ENCODE results near the gene PLD5. TPM values are rescaled to one million over a fixed set of nuclear protein-coding genes. Genes with fewer than 3 reads are reported as not detected.
"Not testable (repeated sequence)": the region's sequence is repeated elsewhere in the genome, so short reads cannot be mapped to it uniquely, and the experiment has no call there.

The PLD5 gene
- polyA plus RNA-seq, 3 donors = 0.03 to 0.22 (median 0.14) TPM

- H3K27ac ChIP-seq (ENCODE audit: low read depth, low read length) = no peak overlapping the region
- 23 to 80% (median 48%) methylated on average over 1 of the region's 1 CpG for WGBS, 3 donors
These were observed 287.4 kb downstream of the PLD5 start for GRCh38 chr1:242237051-242237450.

GRCh38 chr1:242228991-242229390 lies 295.5 kb downstream of the PLD5 start:
- 83 to 87% (median 84%) methylated on average over 3 of the region's 3 CpGs for whole genome bisulfite sequencing, 3 donors
- H3K27ac ChIP-seq (ENCODE audit: low read depth, low read length) = no peak overlapping the region

- no peak overlapping the region for H3K27ac ChIP-seq (ENCODE audit: low read depth, low read length)
- WGBS, 3 donors = 79 to 93% (median 90%) methylated on average over 9 of the region's 9 CpGs
These were observed 298.5 kb downstream of the PLD5 start for GRCh38 chr1:242225767-242226573.

- H3K27ac ChIP-seq (ENCODE audit: low read depth, low read length) = not testable (repeated sequence)
- WGBS, 3 donors = 82 to 88% (median 86%) methylated on average over 16 of the region's 16 CpGs
These were observed 299.4 kb downstream of the PLD5 start for GRCh38 chr1:242224878-242225766.

GRCh38 chr1:242224461-242224860 lies 300.0 kb downstream of the PLD5 start:
- 61 to 73% (median 69%) methylated on average over 3 of the region's 3 CpGs for WGBS, 3 donors
- no peak overlapping the region for H3K27ac ChIP-seq (ENCODE audit: low read depth, low read length)

- H3K27ac ChIP-seq (ENCODE audit: low read depth, low read length) = no peak overlapping the region
- WGBS, 3 donors = 74 to 87% (median 85%) methylated on average over 12 of the region's 12 CpGs
These were observed 304.6 kb downstream of the PLD5 start for GRCh38 chr1:242219905-242220304.

GRCh38 chr1:242219298-242219901 lies 305.1 kb downstream of the PLD5 start:
- H3K27ac ChIP-seq (ENCODE audit: low read depth, low read length) = no peak overlapping the region
- WGBS, 3 donors = 75 to 89% (median 84%) methylated on average over 2 of the region's 2 CpGs

GRCh38 chr1:242216368-242216767 lies 308.1 kb downstream of the PLD5 start:
- WGBS, 3 donors = 67 to 86% (median 68%) methylated on average over 4 of the region's 4 CpGs
- H3K27ac ChIP-seq (ENCODE audit: low read depth, low read length) = no peak overlapping the region

GRCh38 chr1:242214455-242214854 lies 310.0 kb downstream of the PLD5 start:
- 57 to 79% (median 75%) methylated on average over 3 of the region's 3 CpGs for WGBS, 3 donors
- H3K27ac ChIP-seq (ENCODE audit: low read depth, low read length) = not testable (repeated sequence)

- 55 to 61% (median 56%) methylated on average over 4 of the region's 4 CpGs for WGBS, 3 donors
- H3K27ac ChIP-seq (ENCODE audit: low read depth, low read length) = not testable (repeated sequence)
These were observed 311.5 kb downstream of the PLD5 start for GRCh38 chr1:242212961-242213360.

- H3K27ac ChIP-seq (ENCODE audit: low read depth, low read length) = no peak overlapping the region
- WGBS, 3 donors = 58 to 68% (median 64%) methylated on average over 12 of the region's 12 CpGs
These were observed 312.1 kb downstream of the PLD5 start for GRCh38 chr1:242212401-242212800.

GRCh38 chr1:242211254-242212022 lies 313.1 kb downstream of the PLD5 start:
- WGBS, 3 donors = 43 to 70% (median 49%) methylated on average over 11 of the region's 11 CpGs
- H3K27ac ChIP-seq (ENCODE audit: low read depth, low read length) = no peak overlapping the region

- not testable (repeated sequence) for H3K27ac ChIP-seq (ENCODE audit: low read depth, low read length)
- WGBS, 3 donors = 68 to 76% (median 73%) methylated on average over 6 to 7 of the region's 7 CpGs
These were observed 314.2 kb downstream of the PLD5 start for GRCh38 chr1:242210316-242210715.

GRCh38 chr1:242209063-242209462 lies 315.4 kb downstream of the PLD5 start:
- WGBS, 3 donors = 59 to 84% (median 76%) methylated on average over 11 of the region's 11 CpGs
- H3K27ac ChIP-seq (ENCODE audit: low read depth, low read length) = no peak overlapping the region

- 86 to 89% (median 88%) methylated on average over 2 of the region's 2 CpGs for WGBS, 3 donors
- no peak overlapping the region for H3K27ac ChIP-seq (ENCODE audit: low read depth, low read length)
These were observed 316.5 kb downstream of the PLD5 start for GRCh38 chr1:242208021-242208420.

GRCh38 chr1:242206994-242207393 lies 317.5 kb downstream of the PLD5 start:
- no peak overlapping the region for H3K27ac ChIP-seq (ENCODE audit: low read depth, low read length)
- WGBS, 3 donors = 88 to 96% (median 94%) methylated on average over 4 of the region's 4 CpGs

- 57 to 65% (median 65%) methylated on average over 7 of the region's 7 CpGs for WGBS, 3 donors
These were observed 318.6 kb downstream of the PLD5 start for GRCh38 chr1:242205622-242206489.

More at GRCh38 chr1:242205622-242206489, 318.6 kb downstream of the PLD5 start:
- no peak overlapping the region for H3K27ac ChIP-seq (ENCODE audit: low read depth, low read length)
